Inflammatory macrophage (primary cell): ENCODE data around the gene ADCY4.
"Not testable (repeated sequence)": the region's sequence is repeated elsewhere in the genome, so short reads cannot be mapped to it uniquely, and the experiment has no call there.

Source experiments
- DNase-seq, 2 donors: peaks; one replicate each; pipeline ENCODE4 v3.0.0-alpha.2; 2020 to 2022

The ADCY4 gene

DNA sequence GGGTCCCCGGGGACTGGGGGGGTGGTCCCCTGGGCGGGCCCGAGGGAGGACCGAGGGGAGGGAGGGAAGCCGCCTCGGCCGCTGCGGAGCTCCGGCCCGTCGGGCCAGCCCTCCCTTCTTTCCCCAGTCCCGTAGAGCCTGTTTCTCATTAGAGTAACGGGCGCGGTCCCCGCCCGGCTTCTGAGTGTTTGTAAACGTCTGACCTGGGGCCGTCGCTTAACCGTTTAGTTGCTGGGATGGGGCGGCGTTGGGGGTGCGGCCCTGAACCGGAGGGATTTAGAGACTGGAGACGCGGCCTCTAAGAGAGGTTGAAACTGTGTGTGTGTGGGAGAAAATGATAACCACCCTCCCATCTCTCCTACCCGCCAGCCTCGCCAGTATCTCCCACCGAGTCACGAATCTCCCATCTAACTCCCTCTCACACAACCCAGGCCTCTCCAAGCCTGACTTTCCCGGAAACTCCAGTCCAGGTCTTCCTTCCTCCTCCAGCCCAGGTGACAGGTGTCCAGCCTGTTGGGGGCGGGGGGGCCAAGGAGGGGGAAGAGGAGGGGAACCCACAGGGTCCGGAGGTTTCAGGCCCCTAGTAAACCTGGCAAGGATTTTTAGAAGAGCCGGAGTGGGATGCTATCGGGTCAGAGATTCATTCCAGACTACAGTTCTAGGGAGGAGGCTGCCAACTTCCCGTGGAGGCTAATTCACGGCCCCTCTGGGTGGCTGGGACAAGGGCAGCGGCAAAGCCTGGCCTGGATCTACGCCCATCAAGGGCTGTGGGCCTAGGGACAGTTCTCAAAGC is 32.0 kb upstream of the ADCY4 start:
- no peak for DNase-seq

DNA sequence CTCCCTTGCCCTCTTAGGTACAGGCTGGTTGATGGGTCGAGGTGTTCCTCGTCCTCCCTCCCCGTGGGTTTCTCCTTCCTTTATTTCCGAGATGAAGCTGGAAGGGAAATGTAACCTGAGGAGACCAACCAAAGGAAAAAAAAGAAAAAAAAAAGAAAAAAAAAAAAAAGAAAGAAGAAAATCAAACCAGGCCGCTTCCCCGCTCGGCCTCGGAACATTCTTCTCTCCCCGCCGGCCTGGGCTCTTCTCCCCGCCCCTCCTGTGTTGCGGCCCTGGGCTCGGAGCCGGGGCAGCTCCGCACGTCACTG is 31.5 kb upstream of the ADCY4 start:
- no peak for DNase-seq

DNA sequence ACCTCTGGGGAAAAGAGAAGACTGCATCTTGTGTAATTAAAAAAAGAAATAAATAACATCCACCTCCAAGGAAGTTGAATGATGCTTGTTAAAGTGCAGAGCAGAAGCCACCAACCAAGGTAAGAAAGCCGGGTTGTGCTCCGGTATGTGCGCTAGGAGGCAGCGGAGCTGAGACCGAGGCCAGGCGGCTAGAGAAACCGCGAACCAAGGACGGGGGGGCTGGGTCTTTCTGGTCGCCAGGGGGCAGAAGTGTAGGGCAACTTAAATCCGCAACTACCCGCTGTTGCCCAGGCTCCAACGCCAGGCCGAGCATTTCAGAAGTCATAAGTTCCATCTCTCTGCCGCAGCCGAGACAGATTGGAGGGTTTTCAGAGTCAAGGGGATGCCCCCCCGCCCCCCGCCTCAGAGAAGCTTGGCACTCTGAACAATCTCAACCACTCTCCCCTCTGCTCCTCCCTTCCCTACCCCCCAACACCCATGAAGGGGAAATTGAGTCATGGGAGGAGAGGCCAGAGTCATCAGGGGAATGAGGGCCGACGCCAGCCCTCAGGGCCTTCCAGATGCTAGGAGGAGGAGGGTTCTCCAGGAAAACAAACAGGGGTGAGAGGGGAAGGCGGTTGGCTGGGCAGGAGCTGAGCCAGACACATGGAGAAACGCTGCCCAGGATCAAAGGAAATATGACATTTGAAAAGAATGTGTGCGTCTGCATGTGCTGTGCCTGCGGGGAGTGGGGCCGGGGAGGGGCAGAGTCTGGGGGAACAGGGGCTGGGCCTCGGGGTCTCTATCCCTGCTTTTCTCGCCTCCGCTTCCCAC is 30.9 kb upstream of the ADCY4 start:
- peak; percentile 69 to 80 for DNase-seq

DNA sequence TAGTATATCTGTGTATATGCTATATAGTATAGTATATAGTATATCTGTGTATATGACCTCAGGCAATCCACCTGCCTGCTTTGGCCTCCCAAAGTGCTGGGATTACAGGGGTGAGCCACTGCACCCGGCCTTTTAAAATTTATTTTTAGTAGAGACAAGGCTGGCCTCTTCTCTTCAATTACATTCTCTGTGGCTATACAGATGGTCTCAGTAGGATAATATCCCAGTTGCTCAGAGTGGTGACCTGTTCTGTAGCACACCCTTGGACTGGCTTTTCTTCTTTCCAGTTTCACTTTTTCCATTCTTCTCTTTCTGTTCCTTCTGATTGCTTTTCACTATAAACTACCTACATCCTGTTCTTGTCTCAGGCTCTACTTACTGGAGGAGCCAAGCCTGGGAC is 30.0 kb upstream of the ADCY4 start:
- no peak for DNase-seq

DNA sequence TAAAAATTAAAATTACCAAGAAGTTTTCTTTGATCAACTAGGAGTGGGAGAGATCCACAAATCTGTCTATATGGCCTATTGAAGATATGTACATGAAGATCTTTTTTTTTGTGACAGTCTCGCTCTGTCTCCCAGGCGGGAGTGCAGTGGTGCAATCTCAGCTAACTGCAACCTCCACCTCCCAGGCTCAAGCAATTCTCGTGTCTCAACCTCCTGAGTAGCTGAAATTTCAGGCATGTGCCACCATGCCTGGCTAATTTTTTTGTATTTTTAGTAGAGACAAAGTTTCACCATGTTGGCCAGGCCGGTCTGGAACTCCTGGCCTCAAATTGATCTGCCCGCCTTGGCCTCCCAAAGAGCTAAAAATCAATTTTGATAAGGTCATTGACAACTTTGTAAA is 28.5 kb upstream of the ADCY4 start:
- DNase-seq: no peak

DNA sequence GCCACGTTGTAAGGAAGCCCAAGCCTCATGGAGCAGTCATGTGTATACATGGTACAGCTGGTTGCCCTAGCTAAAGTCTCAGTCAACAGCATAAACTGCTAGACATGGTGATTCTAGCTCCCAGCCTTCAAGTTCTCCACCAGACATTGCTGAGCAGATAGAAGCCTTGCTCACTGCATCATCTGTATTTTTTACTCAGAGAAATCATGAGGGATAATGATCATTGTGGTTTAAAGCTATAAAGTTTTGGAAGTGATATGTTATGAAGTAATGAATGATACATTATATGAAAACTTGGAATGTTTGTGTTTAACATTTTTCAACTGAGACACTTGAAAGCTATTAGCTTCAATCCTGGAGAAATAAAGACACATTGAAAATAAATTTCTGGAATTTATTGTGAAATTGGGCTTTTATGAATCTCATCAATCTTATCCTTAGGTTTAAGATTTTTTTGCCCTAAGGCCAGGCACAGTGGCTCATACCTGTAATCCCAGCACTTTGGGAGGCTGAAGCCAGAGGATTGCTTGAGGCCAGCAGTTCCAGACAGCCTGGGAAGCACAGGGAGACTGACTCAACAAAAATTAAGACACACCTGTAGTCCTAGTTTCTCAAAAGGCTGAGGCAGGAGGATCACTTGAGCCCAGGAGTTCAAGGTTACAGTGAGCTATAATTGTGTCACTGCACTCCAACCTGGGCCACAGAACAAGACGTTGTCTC is 27.5 kb upstream of the ADCY4 start:
- no peak for DNase-seq

DNA sequence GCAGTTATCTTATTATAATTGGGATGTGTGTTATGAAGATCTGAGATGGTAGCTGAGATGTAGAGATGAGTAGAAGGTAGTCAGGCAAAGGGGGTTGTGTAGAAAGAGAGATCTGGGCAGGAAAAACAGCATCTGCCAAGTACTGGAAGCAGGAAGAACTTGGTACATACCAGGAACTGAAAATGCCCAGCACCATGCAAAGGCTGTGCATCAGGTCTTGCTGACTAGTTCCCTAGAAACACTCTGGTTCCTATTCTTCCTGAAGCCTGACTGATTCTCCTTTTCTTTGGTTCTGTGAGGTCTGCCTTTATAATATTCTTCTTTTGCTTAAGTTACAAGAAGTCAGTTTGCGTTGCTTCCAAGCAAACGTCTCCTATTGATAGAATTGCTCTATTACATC is 26.5 kb upstream of the ADCY4 start:
- peak; percentile 45 to 54 for DNase-seq

DNA sequence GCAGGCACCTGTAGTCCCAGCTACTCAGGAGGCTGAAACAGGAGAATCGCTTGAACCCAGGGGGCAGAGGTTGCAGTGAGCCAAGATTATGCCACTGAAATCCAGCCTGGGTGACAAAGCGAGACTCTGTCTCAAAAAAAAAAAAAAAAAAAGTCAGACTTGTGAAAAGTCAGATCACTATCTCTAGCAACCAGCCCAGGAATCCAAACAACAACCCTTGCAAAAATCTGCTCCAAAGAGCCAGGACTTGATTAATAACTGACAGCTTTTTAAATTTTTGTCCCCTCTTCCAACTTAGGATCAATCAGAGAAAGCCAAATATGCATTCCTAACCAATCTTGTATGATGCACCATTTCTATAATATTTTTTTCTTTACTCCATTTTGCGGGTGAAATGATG is 25.4 kb upstream of the ADCY4 start:
- DNase-seq: no peak

DNA sequence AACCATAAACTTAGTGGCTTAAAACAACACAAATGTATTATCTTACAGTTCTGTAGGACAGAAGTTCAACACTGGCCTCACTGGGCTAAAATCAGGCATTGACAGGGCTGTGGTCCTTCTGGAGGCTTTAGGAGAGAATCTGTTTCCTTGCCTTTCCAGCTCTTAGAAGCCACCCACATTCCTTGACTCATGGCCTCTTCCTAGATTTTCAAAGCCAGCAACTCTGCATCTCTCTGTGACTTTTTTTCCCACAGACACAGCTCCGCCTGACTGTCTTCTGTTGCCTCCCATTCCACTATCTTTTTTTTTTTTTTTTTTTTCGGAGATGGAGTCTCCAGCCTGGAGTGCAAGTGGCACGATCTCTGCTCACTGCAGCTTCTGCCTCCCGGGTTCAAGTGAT is 21.3 kb upstream of the ADCY4 start:
- DNase-seq: no peak

DNA sequence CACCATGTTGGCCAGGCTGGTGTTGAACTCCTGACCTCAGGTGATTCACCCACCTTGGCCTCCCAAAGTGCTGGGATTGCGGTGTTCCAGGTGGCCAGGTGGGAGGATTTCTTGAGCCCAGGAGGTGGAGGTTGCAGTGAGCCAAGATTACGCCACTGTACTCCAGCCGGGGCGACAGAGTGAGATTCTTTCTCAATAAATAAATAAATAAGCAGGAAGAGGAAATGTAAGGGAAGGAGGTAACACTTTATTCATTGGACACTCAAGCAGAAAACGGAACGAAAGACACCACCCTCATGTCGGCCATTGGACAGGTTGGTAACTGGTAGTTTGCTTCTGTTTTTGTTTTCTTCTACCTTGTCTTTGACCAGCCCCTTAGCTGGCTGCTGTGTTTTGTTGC is 20.1 kb upstream of the ADCY4 start:
- DNase-seq: peak in 1 of 2 donors; percentile 35

DNA sequence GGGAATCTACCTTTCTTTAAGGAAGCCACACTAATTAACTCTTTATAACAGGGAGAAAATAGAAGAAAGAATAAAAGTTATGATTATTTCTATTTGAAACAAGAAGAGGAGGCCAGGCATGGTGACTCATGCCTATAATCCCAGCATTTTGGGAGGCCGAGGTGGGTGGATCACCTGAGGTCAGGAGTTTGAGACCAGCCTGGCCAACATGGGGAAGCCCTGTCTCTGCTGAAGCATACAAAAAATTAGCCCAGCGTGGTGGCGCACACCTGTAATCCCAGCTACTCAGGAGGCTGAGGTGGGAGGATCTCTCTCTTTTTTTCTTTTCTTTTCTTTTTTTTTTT is 19.6 kb upstream of the ADCY4 start:
- DNase-seq: not testable (repeated sequence)

DNA sequence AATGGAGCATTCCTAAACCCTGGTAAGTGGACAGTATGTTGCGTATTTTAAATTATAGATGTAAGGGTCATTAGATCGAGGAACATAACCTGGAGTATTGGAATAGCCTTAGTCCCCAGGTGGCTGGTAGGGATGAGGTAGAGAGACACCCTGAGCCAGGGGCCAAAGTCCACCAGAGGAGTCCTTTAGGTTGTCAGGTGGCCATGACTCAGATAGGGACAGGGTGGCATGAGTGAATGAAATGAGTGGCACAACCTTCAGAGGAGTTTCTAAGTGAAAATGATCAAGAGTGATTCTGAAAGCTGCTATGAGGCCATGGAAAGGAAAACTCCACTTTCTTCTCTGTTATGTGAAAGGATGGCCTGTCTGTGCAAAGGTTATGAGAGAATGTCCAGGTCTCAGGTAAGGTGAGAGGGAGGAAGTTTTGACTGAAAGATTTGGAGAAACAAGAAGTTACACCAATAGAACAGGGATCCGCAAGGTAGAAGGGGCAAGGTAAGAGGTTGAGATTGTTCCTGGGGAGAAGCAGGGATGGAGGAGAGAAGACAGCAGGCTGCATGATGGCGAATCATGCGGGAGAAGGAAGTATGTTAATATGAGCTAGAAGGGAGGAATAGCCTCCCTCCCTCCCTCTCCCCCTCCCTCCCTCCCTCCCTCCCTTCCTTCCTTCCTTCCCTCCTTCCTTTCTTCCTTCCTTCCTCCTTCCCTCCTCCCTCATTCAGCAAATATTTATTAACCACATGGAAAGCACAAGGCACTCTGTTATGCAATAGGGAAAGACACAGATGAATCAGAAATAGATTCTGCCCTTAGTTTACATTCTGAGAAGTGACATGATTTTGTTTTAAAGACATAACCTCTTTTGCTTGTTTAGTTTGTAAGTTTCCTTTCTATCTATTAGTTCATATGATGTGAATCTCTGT is 18.9 kb upstream of the ADCY4 start:
- peak in 1 of 2 donors; percentile 29 for DNase-seq

DNA sequence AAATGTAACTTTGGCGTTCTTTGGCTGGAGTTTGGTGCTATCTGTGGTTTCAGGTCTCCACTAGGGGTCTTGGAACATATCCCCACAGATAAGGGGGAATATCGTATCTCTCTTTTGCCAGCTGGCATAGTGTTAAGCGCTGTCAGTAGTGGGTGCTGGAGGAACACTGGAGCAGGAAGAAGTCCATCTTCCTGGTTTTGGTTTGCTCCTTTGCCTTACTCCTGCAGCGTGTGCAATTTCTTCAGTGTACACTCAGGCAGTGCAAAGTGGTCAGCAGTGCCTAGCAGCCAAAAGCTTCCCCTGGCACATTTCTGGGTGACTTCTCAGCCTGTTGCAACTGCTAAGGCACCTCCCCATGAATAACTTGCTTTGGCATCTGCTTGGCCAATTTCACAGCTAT is 16.6 kb upstream of the ADCY4 start:
- peak; percentile 42 to 58 for DNase-seq

DNA sequence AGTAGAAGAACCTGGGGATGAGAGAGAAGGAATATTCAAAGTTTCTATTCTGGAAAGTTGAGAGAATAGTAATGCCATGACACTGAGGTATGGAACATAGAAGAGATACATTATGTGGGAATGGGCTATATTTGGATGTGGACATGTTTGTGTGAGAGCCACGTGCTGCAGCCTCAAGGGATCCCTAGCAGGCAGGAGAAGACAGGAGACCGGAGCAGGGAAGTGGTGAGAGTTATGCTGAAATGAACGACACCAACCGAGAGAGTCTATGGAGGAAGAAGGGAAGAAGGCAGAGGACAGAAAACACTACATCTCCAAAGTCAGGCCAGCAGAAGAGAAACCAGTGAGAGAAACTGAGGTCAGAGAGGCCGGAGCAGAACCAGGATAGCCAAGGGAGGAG is 14.9 kb upstream of the ADCY4 start:
- DNase-seq: no peak

DNA sequence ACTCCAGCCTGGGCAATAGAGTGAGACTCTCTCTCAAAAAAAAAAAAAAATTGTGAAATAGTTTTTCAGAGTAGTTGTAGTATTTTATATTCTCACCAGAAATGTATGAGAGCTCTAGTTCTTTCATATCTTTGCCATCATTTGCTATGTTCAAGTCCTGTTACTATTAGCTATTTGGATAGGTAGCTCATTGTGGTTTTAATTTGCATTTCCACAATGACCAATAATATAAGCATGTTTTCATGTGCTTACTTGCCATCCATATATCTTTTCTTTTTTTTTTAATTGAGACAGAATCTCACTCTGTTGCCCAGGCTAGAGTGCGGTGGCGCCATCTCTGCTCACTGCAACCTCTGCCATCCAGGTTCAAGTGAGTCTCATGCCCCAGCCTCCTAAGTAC is 13.3 kb upstream of the ADCY4 start:
- DNase-seq: no peak

DNA sequence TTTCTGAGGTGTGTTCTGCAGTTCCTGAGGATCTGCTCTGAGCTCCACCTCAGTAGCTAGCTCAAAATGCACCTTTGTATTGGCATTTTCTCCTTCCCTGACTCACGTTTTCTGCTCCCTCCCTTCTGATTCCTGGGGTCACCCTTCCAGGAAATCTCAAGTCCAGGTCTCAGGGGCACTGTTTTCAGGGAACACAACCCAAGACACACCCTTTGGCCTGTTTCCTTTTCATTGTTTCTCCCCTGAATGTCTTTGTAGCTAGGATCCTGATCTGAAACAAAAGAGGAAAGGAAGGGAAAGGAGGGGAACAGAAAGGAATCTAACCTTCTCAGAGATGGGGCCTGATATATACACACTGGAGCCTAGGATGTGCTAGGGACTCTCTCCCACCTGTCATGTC is 12.3 kb upstream of the ADCY4 start:
- DNase-seq: no peak

DNA sequence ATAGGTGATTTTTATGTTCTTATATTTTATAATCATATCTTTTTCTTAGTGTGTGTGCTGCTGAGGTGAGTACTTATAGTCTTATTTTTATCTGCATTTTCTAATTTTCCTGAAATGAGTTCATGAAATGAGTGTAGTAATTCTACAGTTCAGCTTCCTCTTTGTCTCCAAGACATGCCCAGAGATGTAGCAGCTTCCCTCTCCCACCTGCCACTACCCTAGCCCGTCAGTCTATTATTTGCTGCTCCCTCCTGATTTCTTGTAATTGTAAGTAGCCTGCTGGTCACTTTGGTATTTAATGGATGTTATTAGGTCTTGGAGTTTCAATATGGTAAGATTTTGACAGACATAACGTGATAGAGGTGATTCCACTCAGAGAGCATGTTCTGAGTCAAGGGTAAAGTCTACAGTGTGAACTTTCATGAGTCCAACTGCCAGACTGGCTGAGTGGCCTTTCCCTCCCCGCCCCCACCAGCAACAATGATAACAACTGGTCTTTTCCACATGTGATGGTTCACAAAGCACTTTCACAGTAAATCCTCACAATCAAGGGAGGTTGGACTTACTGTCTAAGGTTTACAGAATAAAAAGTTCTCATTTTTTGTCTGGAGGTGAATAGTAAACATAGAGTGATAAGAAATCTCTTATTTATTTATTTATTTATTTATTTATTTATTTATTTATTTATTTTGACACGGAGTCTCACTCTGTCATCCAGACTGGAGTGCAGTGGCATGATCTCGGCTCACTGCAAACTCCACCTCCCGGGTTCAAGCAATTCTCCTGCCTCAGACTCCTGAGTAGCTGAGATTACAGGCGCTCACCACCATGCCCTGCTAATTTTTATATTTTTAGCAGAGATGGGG is 9.2 kb upstream of the ADCY4 start:
- peak in 1 of 2 donors; percentile 23 for DNase-seq

DNA sequence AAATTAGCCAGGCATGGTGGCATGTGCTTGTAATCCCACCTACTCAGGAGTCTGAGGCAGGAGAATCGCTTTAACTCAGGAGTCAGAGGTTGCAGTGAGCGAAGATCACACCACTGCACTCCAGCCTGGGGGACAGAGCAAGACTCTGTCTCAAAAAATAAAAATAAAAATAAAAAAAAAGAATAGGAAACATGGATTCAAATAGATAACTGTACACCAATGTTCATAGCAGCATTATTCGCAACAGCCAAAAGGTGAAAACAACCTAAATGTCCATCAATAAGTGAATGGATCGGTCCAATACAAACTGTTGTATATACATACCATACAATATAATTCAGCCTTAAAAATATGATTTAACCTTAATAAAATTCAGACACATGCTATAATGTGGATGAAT is 8.0 kb upstream of the ADCY4 start:
- DNase-seq: no peak

DNA sequence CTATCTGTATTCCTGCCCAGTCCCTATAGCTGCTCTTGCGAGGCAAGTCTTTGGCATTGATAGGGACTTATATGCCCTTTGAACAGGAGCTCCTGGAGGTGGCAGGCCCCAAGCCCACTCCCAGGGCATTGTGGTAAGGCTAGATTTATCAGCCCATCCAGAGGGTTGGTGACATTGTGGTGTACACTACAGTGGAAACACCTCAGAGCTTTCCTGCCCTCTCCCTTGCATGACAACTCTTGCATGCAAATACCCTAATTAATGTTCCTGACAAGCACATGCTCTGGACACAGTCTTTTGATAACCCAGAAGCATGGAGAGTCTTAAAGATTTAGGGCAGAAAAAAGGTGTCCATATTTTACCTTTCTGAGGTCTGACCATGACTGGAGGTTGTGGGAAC is 5.7 kb upstream of the ADCY4 start:
- no peak for DNase-seq

DNA sequence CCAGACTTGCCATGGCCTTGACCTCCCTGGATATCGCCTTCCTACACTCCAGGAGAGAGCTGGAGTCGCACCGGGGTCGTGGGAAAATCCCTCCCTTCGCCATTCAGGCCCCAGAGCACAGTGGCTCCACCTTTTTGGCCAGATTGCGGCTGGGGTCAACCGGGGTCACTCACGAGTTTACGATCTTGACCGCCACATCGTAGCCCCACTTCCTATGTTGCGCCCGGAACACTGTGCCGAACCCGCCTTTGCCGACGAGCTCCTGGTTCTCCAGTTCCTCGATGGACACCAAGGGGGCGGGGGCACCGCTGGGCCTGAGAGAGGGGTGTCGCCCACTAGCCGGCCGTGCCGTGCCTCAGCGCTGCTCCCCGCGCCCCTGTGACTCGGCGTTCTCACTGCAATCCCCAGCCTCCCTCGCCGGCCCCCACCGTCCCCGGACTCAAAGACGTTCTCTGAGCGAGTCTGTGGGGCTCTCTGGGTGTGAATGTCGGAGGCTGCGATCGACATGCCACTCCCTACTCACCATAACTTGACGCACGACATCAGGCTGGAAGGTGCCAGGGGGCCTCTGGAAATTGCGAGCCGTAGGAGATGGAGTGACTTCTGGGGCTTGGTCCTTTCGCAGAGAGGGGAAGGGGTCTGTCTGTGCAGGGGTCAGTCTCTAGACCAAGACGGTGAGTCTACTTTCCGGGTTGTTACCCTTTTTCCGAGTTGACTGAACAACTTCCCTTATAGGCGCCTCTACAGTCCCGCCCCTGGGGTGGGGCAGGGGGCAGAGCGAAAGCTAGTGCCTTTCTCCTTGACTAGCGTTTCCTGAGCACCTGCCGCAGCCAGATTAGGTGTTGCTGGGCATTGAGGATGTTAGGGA is 4.6 kb upstream of the ADCY4 start, which contains the start of gene RIPK3:
Gene RIPK3 (minus strand): TSS at position 708 of the 868 bp plus-strand sequence. CDS start 165 bp downstream, at position 543.
- DNase-seq: peak; percentile 67 to 73
